Ovary (tissue), 3 donors: ENCODE data around the gene CERS6.

ENCODE experiments used
- POLR2A ChIP-seq: fragments of 450-650 bp; IDR thresholded peaks from one replicate; pipeline ENCODE4 v1.6.1; 2017; ENCODE audit warnings: antibody characterized with exemption, mild to moderate bottlenecking, moderate library complexity
- TF ChIP-seq, protein P1 (sequence below), 3 donors: fragments of 450-650 bp in 2 of 3; fragments of 200-600 bp in 1 of 3; IDR thresholded peaks; one replicate each; pipeline versions ENCODE4 v1.5.1 to v1.8.0; 2016 to 2022; ENCODE audit warnings: antibody characterized with exemption in 3 of 3, mild to moderate bottlenecking in 1 of 3
- donor health status: DM: no; HTN: no; CAD: no.

DNA sequence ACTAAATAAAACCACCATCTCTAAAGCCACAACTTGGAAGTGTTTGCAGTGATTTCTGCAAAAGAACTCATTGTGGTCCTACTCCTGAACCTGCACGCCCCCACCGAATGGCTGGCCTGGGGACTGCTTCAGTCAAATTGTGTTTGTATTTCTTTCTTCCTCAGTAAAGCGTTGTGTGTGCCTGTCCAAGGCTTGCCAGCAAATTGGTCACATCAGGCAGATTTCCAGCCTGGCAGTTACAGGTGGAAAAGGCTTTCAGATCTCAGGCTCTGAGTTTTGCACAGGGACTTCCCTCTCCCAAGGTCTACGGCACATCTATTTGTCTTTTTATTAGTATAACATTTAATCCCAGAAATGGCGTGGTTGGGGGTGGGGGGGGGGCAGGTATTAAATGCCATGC is 292.4 kb downstream of the CERS6 start:
- TF ChIP-seq, protein P1, sequence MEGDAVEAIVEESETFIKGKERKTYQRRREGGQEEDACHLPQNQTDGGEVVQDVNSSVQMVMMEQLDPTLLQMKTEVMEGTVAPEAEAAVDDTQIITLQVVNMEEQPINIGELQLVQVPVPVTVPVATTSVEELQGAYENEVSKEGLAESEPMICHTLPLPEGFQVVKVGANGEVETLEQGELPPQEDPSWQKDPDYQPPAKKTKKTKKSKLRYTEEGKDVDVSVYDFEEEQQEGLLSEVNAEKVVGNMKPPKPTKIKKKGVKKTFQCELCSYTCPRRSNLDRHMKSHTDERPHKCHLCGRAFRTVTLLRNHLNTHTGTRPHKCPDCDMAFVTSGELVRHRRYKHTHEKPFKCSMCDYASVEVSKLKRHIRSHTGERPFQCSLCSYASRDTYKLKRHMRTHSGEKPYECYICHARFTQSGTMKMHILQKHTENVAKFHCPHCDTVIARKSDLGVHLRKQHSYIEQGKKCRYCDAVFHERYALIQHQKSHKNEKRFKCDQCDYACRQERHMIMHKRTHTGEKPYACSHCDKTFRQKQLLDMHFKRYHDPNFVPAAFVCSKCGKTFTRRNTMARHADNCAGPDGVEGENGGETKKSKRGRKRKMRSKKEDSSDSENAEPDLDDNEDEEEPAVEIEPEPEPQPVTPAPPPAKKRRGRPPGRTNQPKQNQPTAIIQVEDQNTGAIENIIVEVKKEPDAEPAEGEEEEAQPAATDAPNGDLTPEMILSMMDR (IDR thresholded peaks at IDR 0.05), result no peak
- no peak for TF ChIP-seq POLR2A
